Measurements from ENCODE around the gene GAB1. TPM values are rescaled to one million over a fixed set of nuclear protein-coding genes. Genes with fewer than 3 reads are reported as not detected.

The GAB1 gene
- total and polyA plus RNA-seq, 2 of the 13 experiments (the other 11 are each of a cell fraction or from before 2014, with no cell fraction given), result 8.7 to 14.7 TPM

GRCh38 chr4:143513314-143514168 is 176.9 kb downstream of the GAB1 start, which contains the start of gene SMARCA5 (continued):
- TF ChIP-seq MLX (CRISPR knock-in tag; IDR thresholded peaks at IDR 0.05), result no peak
- peak; percentile 73; the same call in 1 of the 2 replicates for TF ChIP-seq ZBTB38 (CRISPR knock-in tag; IDR thresholded peaks at IDR 0.05)
- peak; percentile 37; the same call in 1 of the 2 replicates for TF ChIP-seq GATA4 (IDR thresholded peaks at IDR 0.05; ENCODE audit: borderline replicate concordance, low read depth)
- no peak for TF ChIP-seq ATF4 (CRISPR knock-in tag; IDR thresholded peaks at IDR 0.05)
- no peak for TF ChIP-seq ZNF383 (CRISPR knock-in tag; IDR thresholded peaks at IDR 0.05; ENCODE audit: borderline replicate concordance)
- TF ChIP-seq ZNF766 (CRISPR knock-in tag; IDR thresholded peaks at IDR 0.05; ENCODE audit: borderline replicate concordance), result no peak
- TF ChIP-seq MYNN (CRISPR knock-in tag; IDR thresholded peaks at IDR 0.05; ENCODE audit: low read depth), result no peak
- 0 out of 2 replicates have a peak, but pooled peaks have one; percentile 25 for TF ChIP-seq ZNF546 (CRISPR knock-in tag; conservative IDR thresholded peaks at IDR 0.05)
- TF ChIP-seq PAF1 (CRISPR knock-in tag; IDR thresholded peaks at IDR 0.05), result no peak
- TF ChIP-seq NFKB2 (CRISPR knock-in tag; IDR thresholded peaks at IDR 0.05; ENCODE audit: borderline replicate concordance), result peak; percentile 28; the same call in 1 of the 2 replicates
- no peak for TF ChIP-seq ATF6 (CRISPR knock-in tag; conservative IDR thresholded peaks at IDR 0.05)
- TF ChIP-seq CREM (IDR thresholded peaks at IDR 0.05), result peak; percentile 76
- no peak for TF ChIP-seq CREM (CRISPR knock-in tag; IDR thresholded peaks at IDR 0.05)
- no peak for TF ChIP-seq SCMH1 (CRISPR knock-in tag; IDR thresholded peaks at IDR 0.05; ENCODE audit: borderline replicate concordance)
- no peak for TF ChIP-seq CENPX (CRISPR knock-in tag; IDR thresholded peaks at IDR 0.05)
- TF ChIP-seq ZNF530 (CRISPR knock-in tag; IDR thresholded peaks at IDR 0.05; ENCODE audit: low read depth), result no peak
- no peak for TF ChIP-seq MTF1 (CRISPR knock-in tag; IDR thresholded peaks at IDR 0.05)
- peak; percentile 53; the same call in 1 of the 2 replicates for TF ChIP-seq AHDC1 (CRISPR knock-in tag; IDR thresholded peaks at IDR 0.05; ENCODE audit: borderline replicate concordance)
- TF ChIP-seq KLF6 (CRISPR knock-in tag; IDR thresholded peaks at IDR 0.05), result peak; percentile 19
- TF ChIP-seq ZNF615 (CRISPR knock-in tag; IDR thresholded peaks at IDR 0.05; ENCODE audit: borderline replicate concordance), result peak; percentile 79; the same call in 1 of the 2 replicates
- TF ChIP-seq ZNF232 (CRISPR knock-in tag; IDR thresholded peaks at IDR 0.05; ENCODE audit: borderline replicate concordance), result no peak
